HepG2 (cell line): Measurements from ENCODE around the gene CSNK1G1. TPM values are rescaled to one million over a fixed set of nuclear protein-coding genes. Genes with fewer than 3 reads are reported as not detected.

Experiments used
- AKAP8 ChIP-seq: sonication (generic); formaldehyde crosslinking; IDR thresholded peaks from 2 replicates; pipeline ENCODE4 v1.5.1; 2020; ENCODE audit warnings: mild to moderate bottlenecking, missing genetic modification reagents
- ASH2L ChIP-seq: fragments of 300-600, 200-600 bp; sonication (generic); IDR thresholded peaks from 2 replicates; pipeline ENCODE4 v1.7.0; 2017; ENCODE audit warnings: low read depth, mild to moderate bottlenecking, moderate library complexity, mixed read lengths, low read length; ENCODE audit not compliant: insufficient read length
- BCL3 ChIP-seq: sonication (generic); formaldehyde crosslinking; IDR thresholded peaks from 2 replicates; pipeline ENCODE4 v1.5.1; 2020; ENCODE audit warnings: mild to moderate bottlenecking, missing genetic modification reagents, moderate library complexity
- BORCS8-MEF2B ChIP-seq: sonication (generic); formaldehyde crosslinking; IDR thresholded peaks from 2 replicates; pipeline ENCODE4 v1.8.0; 2022; ENCODE audit warnings: mild to moderate bottlenecking, missing genetic modification reagents
- CCAR2 ChIP-seq: fragments of 200-400 bp; formaldehyde crosslinking; optimal IDR thresholded peaks from 2 replicates; pipeline ENCODE3; 2018; ENCODE audit warnings: low read depth, mild to moderate bottlenecking, low read length, moderate library complexity
- E2F5 ChIP-seq: sonication (generic); formaldehyde crosslinking; conservative IDR thresholded peaks from 2 replicates; pipeline ENCODE4 v1.4.0; 2020; ENCODE audit warnings: missing genetic modification reagents
- HMG20B ChIP-seq: conservative IDR thresholded peaks from 2 replicates; pipeline ENCODE4 v1.6.1; 2016; ENCODE audit warnings: missing genetic modification reagents, missing compliant biosample characterization
- KAT8 ChIP-seq: IDR thresholded peaks from 2 replicates; pipeline ENCODE4 v1.6.1; 2016; ENCODE audit warnings: missing genetic modification reagents, missing compliant biosample characterization
- MAZ ChIP-seq, 2 experiments: sonication (generic) in 1 of 2; formaldehyde crosslinking in 1 of 2; IDR thresholded peaks; 2 replicates each; pipeline versions ENCODE4 v1.5.0 to v1.6.1; 2012 to 2020; ENCODE audit warnings: low read depth in 2 of 2, mild to moderate bottlenecking in 2 of 2, borderline replicate concordance in 1 of 2, improper control_type of control experiment in 1 of 2, low read length in 1 of 2, missing genetic modification reagents in 1 of 2, moderate library complexity in 1 of 2
- ZBTB49 ChIP-seq: sonication (generic); formaldehyde crosslinking; IDR thresholded peaks from 2 replicates; pipeline ENCODE4 v1.4.0; 2020; ENCODE audit warnings: missing genetic modification reagents, borderline replicate concordance
- ZNF550 ChIP-seq: sonication (generic); formaldehyde crosslinking; IDR thresholded peaks from 2 replicates; pipeline ENCODE4 v1.4.0; 2020; ENCODE audit warnings: mild to moderate bottlenecking, missing genetic modification reagents, borderline replicate concordance
- ZNF772 ChIP-seq: sonication (generic); formaldehyde crosslinking; IDR thresholded peaks from 2 replicates; pipeline ENCODE4 v1.5.0; 2020; ENCODE audit warnings: mild to moderate bottlenecking, missing genetic modification reagents
- ZSCAN9 ChIP-seq: IDR thresholded peaks from 2 replicates; pipeline ENCODE4 v1.6.1; 2016; ENCODE audit warnings: borderline replicate concordance
- polyA plus RNA-seq, 8 experiments: library from polyadenylated mRNA; depleted of rRNA in 3 of 8; stranded (reverse) in 7 of 8; unstranded in 1 of 8; fragments of >200 nt; fragmentation: Illumina TruSeq in 4 of 8; extraction: Trizol in 4 of 8; gene quantifications; 2 replicates each; pipeline versions ENCODE4 v1.2.1 to v1.2.3, GENCODE V29; 2011 to 2016; ENCODE audit warnings: low read depth in 4 of 8, missing spikeins in 1 of 8, mixed read lengths in 1 of 8; ENCODE audit not compliant: insufficient read depth in 1 of 8
- total RNA-seq, 5 experiments: library from RNA; depleted of rRNA; stranded (reverse); fragments of >200 nt; fragmentation: Illumina TruSeq; extraction: Trizol; gene quantifications; 2 replicates each; pipeline ENCODE4 v1.2.3, GENCODE V29; 2016; ENCODE audit warnings: low read depth in 1 of 5
- TF ChIP-seq, protein P1 (sequence below): sonication (generic); formaldehyde crosslinking; IDR thresholded peaks from 2 replicates; pipeline ENCODE4 v1.5.0; 2020; ENCODE audit warnings: missing genetic modification reagents, mild to moderate bottlenecking, borderline replicate concordance
- TF ChIP-seq, protein P2 (sequence below): sonication (generic); formaldehyde crosslinking; IDR thresholded peaks from 2 replicates; pipeline ENCODE4 v1.4.0; 2020; ENCODE audit warnings: mild to moderate bottlenecking, missing genetic modification reagents
- TF ChIP-seq, protein P3 (sequence below): sonication (generic); formaldehyde crosslinking; IDR thresholded peaks from 2 replicates; pipeline ENCODE4 v1.4.0; 2020; ENCODE audit warnings: missing genetic modification reagents

Gene CSNK1G1
- total and polyA plus RNA-seq, 2 of the 13 experiments (the other 11 are each of a cell fraction or from before 2014, with no cell fraction given): 8.5 to 12.6 TPM

GRCh38 chr15:64162869-64163658 lies 192.9 kb downstream of the CSNK1G1 start, which contains the start of gene PPIB (continued):
- TF ChIP-seq HMG20B (CRISPR knock-in tag): no peak
- peak; percentile 77 for TF ChIP-seq KAT8
- TF ChIP-seq BCL3 (CRISPR knock-in tag): 0 out of 2 replicates have a peak, but pooled peaks have one; percentile 36
- TF ChIP-seq, protein P1, sequence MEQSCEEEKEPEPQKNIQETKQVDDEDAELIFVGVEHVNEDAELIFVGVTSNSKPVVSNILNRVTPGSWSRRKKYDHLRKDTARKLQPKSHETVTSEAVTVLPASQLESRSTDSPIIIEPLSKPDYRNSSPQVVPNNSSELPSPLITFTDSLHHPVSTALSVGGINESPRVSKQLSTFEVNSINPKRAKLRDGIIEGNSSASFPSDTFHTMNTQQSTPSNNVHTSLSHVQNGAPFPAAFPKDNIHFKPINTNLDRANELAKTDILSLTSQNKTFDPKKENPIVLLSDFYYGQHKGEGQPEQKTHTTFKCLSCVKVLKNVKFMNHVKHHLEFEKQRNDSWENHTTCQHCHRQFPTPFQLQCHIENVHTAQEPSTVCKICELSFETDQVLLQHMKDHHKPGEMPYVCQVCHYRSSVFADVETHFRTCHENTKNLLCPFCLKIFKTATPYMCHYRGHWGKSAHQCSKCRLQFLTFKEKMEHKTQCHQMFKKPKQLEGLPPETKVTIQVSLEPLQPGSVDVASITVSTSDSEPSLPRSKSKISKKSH: no peak
- peak; percentile 91 for TF ChIP-seq MAZ (IDR thresholded peaks at IDR 0.05; ENCODE audit: borderline replicate concordance, low read depth, low read length)
- peak; percentile 87 for TF ChIP-seq MAZ (CRISPR knock-in tag; IDR thresholded peaks at IDR 0.05; ENCODE audit: low read depth)
- no peak for TF ChIP-seq ZBTB49 (CRISPR knock-in tag)
- TF ChIP-seq, protein P2, sequence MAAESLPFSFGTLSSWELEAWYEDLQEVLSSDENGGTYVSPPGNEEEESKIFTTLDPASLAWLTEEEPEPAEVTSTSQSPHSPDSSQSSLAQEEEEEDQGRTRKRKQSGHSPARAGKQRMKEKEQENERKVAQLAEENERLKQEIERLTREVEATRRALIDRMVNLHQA (CRISPR knock-in tag): no peak
- peak; percentile 52; the same call in 1 of the 2 replicates for TF ChIP-seq BORCS8-MEF2B
- TF ChIP-seq AKAP8: no peak
- TF ChIP-seq ZSCAN9 (CRISPR knock-in tag): peak; percentile 67; the same call in 1 of the 2 replicates
- TF ChIP-seq ZNF550 (CRISPR knock-in tag): no peak
- TF ChIP-seq CCAR2: no peak
- TF ChIP-seq, protein P3, sequence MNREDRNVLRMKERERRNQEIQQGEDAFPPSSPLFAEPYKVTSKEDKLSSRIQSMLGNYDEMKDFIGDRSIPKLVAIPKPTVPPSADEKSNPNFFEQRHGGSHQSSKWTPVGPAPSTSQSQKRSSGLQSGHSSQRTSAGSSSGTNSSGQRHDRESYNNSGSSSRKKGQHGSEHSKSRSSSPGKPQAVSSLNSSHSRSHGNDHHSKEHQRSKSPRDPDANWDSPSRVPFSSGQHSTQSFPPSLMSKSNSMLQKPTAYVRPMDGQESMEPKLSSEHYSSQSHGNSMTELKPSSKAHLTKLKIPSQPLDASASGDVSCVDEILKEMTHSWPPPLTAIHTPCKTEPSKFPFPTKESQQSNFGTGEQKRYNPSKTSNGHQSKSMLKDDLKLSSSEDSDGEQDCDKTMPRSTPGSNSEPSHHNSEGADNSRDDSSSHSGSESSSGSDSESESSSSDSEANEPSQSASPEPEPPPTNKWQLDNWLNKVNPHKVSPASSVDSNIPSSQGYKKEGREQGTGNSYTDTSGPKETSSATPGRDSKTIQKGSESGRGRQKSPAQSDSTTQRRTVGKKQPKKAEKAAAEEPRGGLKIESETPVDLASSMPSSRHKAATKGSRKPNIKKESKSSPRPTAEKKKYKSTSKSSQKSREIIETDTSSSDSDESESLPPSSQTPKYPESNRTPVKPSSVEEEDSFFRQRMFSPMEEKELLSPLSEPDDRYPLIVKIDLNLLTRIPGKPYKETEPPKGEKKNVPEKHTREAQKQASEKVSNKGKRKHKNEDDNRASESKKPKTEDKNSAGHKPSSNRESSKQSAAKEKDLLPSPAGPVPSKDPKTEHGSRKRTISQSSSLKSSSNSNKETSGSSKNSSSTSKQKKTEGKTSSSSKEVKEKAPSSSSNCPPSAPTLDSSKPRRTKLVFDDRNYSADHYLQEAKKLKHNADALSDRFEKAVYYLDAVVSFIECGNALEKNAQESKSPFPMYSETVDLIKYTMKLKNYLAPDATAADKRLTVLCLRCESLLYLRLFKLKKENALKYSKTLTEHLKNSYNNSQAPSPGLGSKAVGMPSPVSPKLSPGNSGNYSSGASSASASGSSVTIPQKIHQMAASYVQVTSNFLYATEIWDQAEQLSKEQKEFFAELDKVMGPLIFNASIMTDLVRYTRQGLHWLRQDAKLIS (CRISPR knock-in tag): no peak
- TF ChIP-seq E2F5 (CRISPR knock-in tag): peak; percentile 11; the same call in 1 of the 2 replicates
- TF ChIP-seq ASH2L: peak; percentile 58
- peak; percentile 37 for TF ChIP-seq ZNF772 (CRISPR knock-in tag)
